ENCODE results near the gene GPR176.
A peak's percentile ranks its signal among the peaks of the same experiment; 100 is the strongest.

Gene GPR176

GRCh38 chr15:39919748-39920509, at the start of gene GPR176:
GPR176 (minus strand) TSS chr15:39920266; CDS start chr15:39920026, 240 bp downstream.
- peak; percentile 68 for DNase-seq

GRCh38 chr15:39969002-39969394, 48.9 kb upstream of the GPR176 start:
- no peak for DNase-seq

- no peak for DNase-seq
These were observed 48.4 kb upstream of the GPR176 start for GRCh38 chr15:39968273-39969001.

- DNase-seq: no peak
These were observed 46.5 kb upstream of the GPR176 start for GRCh38 chr15:39966521-39966920.

GRCh38 chr15:39963786-39964185, 43.7 kb upstream of the GPR176 start:
- no peak for DNase-seq

GRCh38 chr15:39961051-39961450, 41.0 kb upstream of the GPR176 start:
- no peak for DNase-seq

- no peak for DNase-seq
These were observed 40.3 kb upstream of the GPR176 start for GRCh38 chr15:39960411-39960810.

GRCh38 chr15:39959411-39959810, 39.3 kb upstream of the GPR176 start:
- DNase-seq: no peak

- no peak for DNase-seq
These were observed 37.4 kb upstream of the GPR176 start for GRCh38 chr15:39957481-39957880.

- DNase-seq: no peak
These were observed 33.5 kb upstream of the GPR176 start for GRCh38 chr15:39953521-39953920.

- no peak for DNase-seq
These were observed 31.5 kb upstream of the GPR176 start for GRCh38 chr15:39951561-39951960.

- no peak for DNase-seq
These were observed 28.8 kb upstream of the GPR176 start for GRCh38 chr15:39948817-39949216.

GRCh38 chr15:39947401-39948197, 27.5 kb upstream of the GPR176 start:
- no peak for DNase-seq

- DNase-seq: peak; percentile 4
These were observed 26.8 kb upstream of the GPR176 start for GRCh38 chr15:39946862-39947261.

GRCh38 chr15:39944726-39945125, 24.7 kb upstream of the GPR176 start:
- no peak for DNase-seq

- DNase-seq: peak; percentile 75
These were observed 22.7 kb upstream of the GPR176 start for GRCh38 chr15:39942753-39943150.

GRCh38 chr15:39942101-39942752, 22.2 kb upstream of the GPR176 start:
- no peak for DNase-seq

- DNase-seq: no peak
These were observed 19.7 kb upstream of the GPR176 start for GRCh38 chr15:39939487-39940452.

- no peak for DNase-seq
These were observed 17.6 kb upstream of the GPR176 start for GRCh38 chr15:39937696-39938095.

- peak; percentile 24 for DNase-seq
These were observed 16.6 kb upstream of the GPR176 start for GRCh38 chr15:39936681-39937080.

GRCh38 chr15:39936187-39936586, 16.1 kb upstream of the GPR176 start:
- DNase-seq: peak; percentile 39

- no peak for DNase-seq
These were observed 15.2 kb upstream of the GPR176 start for GRCh38 chr15:39935241-39935640.
